GM12865 (cell line): Measurements from ENCODE around the gene LRRK1.

Experiments used
- DNase-seq: peaks from one replicate; pipeline ENCODE4 v3.0.0; 2010; ENCODE audit warnings: low read depth
- H3K4me3 ChIP-seq: 2 replicates; pipeline ENCODE4 v1.5.1; 2011; ENCODE audit warnings: mild to moderate bottlenecking, low read depth, low read length, control low read depth
- TF ChIP-seq, protein P1 (sequence below): IDR thresholded peaks from 2 replicates; pipeline ENCODE4 v1.5.1; 2011; ENCODE audit warnings: low read length, control low read depth, low read depth, inconsistent platforms; ENCODE audit not compliant: insufficient read depth; ENCODE audit errors: missing control alignments

Gene LRRK1

DNA sequence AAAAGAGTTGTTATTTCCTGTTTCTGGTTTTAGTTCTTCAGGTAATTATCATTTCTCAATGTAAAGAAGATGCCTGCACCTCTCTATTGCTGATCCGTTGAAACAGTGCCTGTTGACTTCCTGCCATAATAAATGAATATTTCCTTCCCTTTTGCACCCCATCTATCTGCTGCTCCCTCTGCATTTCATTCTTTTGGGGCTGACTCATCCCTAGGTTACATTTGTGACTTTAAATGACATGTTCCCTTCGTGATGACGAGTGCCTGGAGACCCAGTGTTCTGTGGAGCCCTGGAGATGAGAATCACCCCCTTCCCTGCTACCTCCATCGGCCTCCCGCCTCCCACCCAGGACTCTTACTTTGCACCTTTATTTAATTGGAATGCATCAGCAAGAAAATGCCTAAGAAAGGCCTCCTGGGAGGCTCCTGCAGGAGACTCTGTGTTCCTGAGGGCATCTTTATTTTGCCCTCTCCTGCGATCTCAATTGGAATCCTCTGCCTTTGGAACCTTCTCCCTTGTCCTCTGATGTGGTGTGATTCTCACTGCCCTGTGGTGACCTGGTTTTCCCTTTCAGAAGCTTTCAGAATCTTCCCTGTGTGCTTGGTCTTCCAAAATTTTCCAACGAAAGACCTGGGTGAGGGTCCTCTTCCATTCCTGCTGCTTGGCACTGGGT is 13.7 kb downstream of the LRRK1 start:
- TF ChIP-seq, protein P1, sequence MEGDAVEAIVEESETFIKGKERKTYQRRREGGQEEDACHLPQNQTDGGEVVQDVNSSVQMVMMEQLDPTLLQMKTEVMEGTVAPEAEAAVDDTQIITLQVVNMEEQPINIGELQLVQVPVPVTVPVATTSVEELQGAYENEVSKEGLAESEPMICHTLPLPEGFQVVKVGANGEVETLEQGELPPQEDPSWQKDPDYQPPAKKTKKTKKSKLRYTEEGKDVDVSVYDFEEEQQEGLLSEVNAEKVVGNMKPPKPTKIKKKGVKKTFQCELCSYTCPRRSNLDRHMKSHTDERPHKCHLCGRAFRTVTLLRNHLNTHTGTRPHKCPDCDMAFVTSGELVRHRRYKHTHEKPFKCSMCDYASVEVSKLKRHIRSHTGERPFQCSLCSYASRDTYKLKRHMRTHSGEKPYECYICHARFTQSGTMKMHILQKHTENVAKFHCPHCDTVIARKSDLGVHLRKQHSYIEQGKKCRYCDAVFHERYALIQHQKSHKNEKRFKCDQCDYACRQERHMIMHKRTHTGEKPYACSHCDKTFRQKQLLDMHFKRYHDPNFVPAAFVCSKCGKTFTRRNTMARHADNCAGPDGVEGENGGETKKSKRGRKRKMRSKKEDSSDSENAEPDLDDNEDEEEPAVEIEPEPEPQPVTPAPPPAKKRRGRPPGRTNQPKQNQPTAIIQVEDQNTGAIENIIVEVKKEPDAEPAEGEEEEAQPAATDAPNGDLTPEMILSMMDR: no peak
- no peak overlapping the region for H3K4me3 ChIP-seq
- DNase-seq: no peak

DNA sequence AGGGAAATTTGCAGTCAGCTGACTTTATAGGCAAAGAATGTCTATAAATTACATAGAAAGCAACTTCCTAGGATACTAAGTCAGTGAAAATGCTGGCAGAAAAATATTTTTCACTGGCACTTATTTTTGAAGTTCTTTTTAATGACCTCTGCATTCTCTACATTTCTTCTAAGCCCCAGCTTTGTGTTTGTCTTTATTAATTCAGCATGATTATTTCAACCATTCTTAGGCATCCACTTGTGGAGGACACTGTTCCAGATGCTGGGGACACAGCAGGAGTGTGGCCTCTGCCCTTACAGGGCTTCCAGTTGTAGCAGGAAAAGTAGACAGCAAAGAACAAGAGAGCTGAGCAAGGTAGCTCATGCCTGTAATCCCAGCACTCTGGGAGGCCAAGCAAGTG is 15.0 kb downstream of the LRRK1 start:
- TF ChIP-seq, protein P1: no peak
- no peak overlapping the region for H3K4me3 ChIP-seq
- DNase-seq: no peak

DNA sequence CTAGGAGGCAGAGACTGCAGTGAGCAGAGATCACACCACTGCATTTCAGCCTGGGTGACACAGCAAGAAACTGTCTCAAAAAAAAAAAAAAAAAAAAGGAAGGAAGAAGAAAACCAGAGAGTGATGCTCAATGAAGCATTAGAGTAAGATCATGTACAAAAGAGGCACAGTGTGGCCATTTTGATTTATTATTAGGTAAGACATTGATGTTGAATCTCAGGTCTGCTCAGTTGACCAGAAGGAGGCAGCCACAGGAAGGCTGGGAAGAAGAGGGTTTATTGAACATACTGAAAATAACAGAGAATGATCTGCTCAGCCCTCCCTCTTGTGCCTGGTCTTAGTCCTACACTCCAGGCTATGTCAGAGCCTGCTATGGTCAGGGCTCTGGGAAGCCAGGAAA is 15.6 kb downstream of the LRRK1 start:
- peak; percentile 54 for DNase-seq
- no peak overlapping the region for H3K4me3 ChIP-seq
- TF ChIP-seq, protein P1: no peak

DNA sequence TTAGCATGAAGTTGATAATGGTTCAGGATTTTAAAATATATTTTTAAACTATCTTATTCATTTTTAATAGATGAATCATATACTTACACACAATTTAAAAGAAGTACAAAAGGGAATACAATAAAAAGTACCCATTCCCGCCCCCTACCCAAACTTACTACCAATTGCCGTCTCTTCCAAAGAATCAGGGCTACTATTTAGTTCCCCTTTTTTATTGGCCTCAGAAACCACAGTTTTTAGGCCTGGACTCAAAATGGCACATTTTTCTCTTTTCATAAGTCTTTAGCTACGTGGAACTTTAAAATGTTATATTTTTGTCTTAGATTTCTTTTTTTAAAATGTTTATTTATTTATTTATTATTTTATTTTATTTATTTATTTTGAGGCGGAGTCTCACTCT is 18.0 kb downstream of the LRRK1 start:
- DNase-seq: no peak
- no peak overlapping the region for H3K4me3 ChIP-seq
- TF ChIP-seq, protein P1: no peak

DNA sequence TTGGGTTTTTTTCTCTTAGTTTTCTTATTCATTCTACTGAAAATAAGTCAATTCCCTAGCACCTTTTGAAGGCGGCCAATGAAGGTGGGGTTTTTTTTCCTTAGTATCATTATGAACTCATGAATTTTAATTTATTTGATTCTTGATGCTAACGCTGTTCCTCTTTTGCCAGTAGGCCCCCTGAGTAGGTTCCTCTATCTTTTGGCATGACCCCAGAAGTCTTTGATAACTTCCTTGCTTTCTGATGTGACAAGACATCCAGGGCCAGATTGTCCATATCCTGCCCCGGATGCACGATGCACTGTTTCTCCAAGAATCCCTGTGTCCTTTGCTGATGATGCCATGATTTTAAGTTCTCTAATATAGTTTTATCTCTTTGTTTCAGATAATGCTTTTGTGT is 20.6 kb downstream of the LRRK1 start:
- DNase-seq: no peak
- TF ChIP-seq, protein P1: no peak

DNA sequence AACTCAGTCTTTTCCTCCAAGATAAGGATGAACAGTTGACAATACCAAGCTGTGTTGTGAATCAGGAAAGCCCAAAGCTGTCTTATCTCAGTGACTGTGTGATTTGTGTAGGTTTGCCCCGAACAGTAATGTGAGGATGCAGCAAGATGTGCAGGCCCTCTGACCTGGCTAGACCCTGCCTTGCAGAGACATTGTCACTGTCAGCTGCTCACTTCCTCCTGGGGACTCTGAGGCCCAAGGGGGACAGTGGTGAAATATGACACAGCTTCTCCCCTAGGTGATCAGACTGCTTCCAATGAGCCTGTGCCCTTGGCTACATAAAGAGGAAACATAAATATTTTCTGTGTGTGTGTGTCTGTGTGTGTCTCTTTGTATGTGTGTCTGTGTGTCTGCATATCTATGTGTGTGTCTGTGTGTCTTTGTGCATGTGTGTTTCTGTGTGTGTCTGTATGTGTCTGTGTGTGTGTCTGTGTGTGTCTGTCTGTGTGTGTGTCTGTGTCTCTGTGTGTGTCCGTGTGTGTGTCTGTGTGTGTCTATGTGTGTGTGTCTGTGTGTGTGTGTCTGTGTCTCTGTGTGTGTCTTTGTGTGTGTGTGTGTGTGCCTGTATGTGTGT is 21.7 kb downstream of the LRRK1 start:
- peak overlapping the region; percentile 2 for H3K4me3 ChIP-seq
- peak; percentile 83 for DNase-seq
- TF ChIP-seq, protein P1: no peak

More for the DNA sequence above, 20.6 kb downstream of the LRRK1 start:
- no peak overlapping the region for H3K4me3 ChIP-seq

DNA sequence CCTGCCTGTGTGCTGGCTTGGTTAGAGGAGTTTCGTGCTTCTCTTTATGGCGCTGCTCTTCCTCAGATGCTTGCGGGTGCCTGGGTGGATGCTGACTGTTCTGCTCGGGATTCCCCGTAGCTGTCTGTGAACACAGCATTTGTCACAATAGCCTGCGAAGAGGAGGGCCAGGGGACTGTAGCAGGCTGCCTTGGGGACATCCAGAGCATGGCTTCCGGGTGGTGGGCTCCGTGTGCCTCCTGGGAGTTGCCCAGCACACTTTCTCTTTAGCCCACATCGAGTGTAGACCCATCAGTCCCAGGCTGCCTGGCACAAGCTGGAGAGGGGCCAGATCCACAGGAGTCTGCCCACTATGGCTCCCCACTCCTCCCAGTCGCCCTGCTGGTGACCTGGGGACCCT is 22.4 kb downstream of the LRRK1 start:
- TF ChIP-seq, protein P1: no peak
- peak; percentile 86 for DNase-seq
- peak overlapping the region; percentile 2 for H3K4me3 ChIP-seq
